ENCODE data around the gene ITPR1.

The ITPR1 gene

GRCh38 chr3:4724051-4724629, 231.0 kb downstream of the ITPR1 start:
- Histone ChIP-seq H3K4me2 (ENCODE audit: low read depth, low read length, poor library complexity, severe bottlenecking) (no peak overlapping the region), H3K9me3 (ENCODE audit: insufficient read depth, low read depth, low read length) (no peaks in the 10 kb centered on the region), H2AFZ (ENCODE audit: low read length) (no peak overlapping the region), H3K9ac (ENCODE audit: low read depth, low read length, poor library complexity, severe bottlenecking) (no peak overlapping the region), H4K20me1 (ENCODE audit: insufficient read depth, low read length, poor library complexity, severe bottlenecking) (no peaks in the 10 kb centered on the region), H3F3A (ENCODE audit: low read depth) (no peaks in the 10 kb centered on the region), H3K4me1 (ENCODE audit: insufficient read depth, low read length, poor library complexity, severe bottlenecking) (peaks cover 3% of the 10 kb centered on the region), H3K4me3 (ENCODE audit: low read length, poor library complexity, severe bottlenecking) (no peak overlapping the region), H3K36me3 (ENCODE audit: insufficient read depth, low read length) (peaks cover 25% of the 10 kb centered on the region; the same call in 1 of the 2 replicates), H3K27me3 (ENCODE audit: insufficient read depth, low read length, poor library complexity, severe bottlenecking) (no peaks in the 10 kb centered on the region), H3K79me2 (ENCODE audit: insufficient read depth, low read length) (no peaks in the 10 kb centered on the region), H3K9me2 (replicated peaks; ENCODE audit: low read depth, low read length) (no peaks in the 10 kb centered on the region)
- TF ChIP-seq CTCF (conservative IDR thresholded peaks at IDR 0.05; ENCODE audit: low read length) (no peak), EZH2phosphoT487 (IDR thresholded peaks at IDR 0.05; ENCODE audit: borderline replicate concordance) (no peak)

- no peak for TF ChIP-seq CTCF (conservative IDR thresholded peaks at IDR 0.05; ENCODE audit: low read length)
- no peak overlapping the region for H3K9ac ChIP-seq (ENCODE audit: low read depth, low read length, poor library complexity, severe bottlenecking)
- H3K4me3 ChIP-seq (ENCODE audit: low read length, poor library complexity, severe bottlenecking) = no peak overlapping the region
Measured at GRCh38 chr3:4726549-4726948, 233.4 kb downstream of the ITPR1 start.

GRCh38 chr3:4729061-4729973, 236.2 kb downstream of the ITPR1 start:
- Histone ChIP-seq H2AFZ (ENCODE audit: low read length) (no peak overlapping the region), H3K4me2 (ENCODE audit: low read depth, low read length, poor library complexity, severe bottlenecking) (no peak overlapping the region), H3K36me3 (ENCODE audit: insufficient read depth, low read length) (peaks cover 32% of the 10 kb centered on the region; the same call in 1 of the 2 replicates), H3K9me2 (replicated peaks; ENCODE audit: low read depth, low read length) (no peaks in the 10 kb centered on the region), H3F3A (ENCODE audit: low read depth) (no peaks in the 10 kb centered on the region), H3K9ac (ENCODE audit: low read depth, low read length, poor library complexity, severe bottlenecking) (no peak overlapping the region), H3K27me3 (ENCODE audit: insufficient read depth, low read length, poor library complexity, severe bottlenecking) (no peaks in the 10 kb centered on the region), H3K9me3 (ENCODE audit: insufficient read depth, low read depth, low read length) (no peaks in the 10 kb centered on the region), H4K20me1 (ENCODE audit: insufficient read depth, low read length, poor library complexity, severe bottlenecking) (no peaks in the 10 kb centered on the region), H3K4me1 (ENCODE audit: insufficient read depth, low read length, poor library complexity, severe bottlenecking) (peaks cover 7% of the 10 kb centered on the region), H3K4me3 (ENCODE audit: low read length, poor library complexity, severe bottlenecking) (no peak overlapping the region), H3K79me2 (ENCODE audit: insufficient read depth, low read length) (no peaks in the 10 kb centered on the region)
- TF ChIP-seq CTCF (conservative IDR thresholded peaks at IDR 0.05; ENCODE audit: low read length) (no peak), EZH2phosphoT487 (IDR thresholded peaks at IDR 0.05; ENCODE audit: borderline replicate concordance) (no peak)

More at GRCh38 chr3:4726549-4726948, 233.4 kb downstream of the ITPR1 start:
- Histone ChIP-seq H4K20me1 (ENCODE audit: insufficient read depth, low read length, poor library complexity, severe bottlenecking) (no peaks in the 10 kb centered on the region), H3K9me3 (ENCODE audit: insufficient read depth, low read depth, low read length) (no peaks in the 10 kb centered on the region), H3K4me1 (ENCODE audit: insufficient read depth, low read length, poor library complexity, severe bottlenecking) (peaks cover 3% of the 10 kb centered on the region), H3F3A (ENCODE audit: low read depth) (no peaks in the 10 kb centered on the region), H3K4me2 (ENCODE audit: low read depth, low read length, poor library complexity, severe bottlenecking) (no peak overlapping the region), H3K79me2 (ENCODE audit: insufficient read depth, low read length) (no peaks in the 10 kb centered on the region), H2AFZ (ENCODE audit: low read length) (no peak overlapping the region), H3K9me2 (replicated peaks; ENCODE audit: low read depth, low read length) (no peaks in the 10 kb centered on the region), H3K36me3 (ENCODE audit: insufficient read depth, low read length) (peaks cover 25% of the 10 kb centered on the region; the same call in 1 of the 2 replicates), H3K27me3 (ENCODE audit: insufficient read depth, low read length, poor library complexity, severe bottlenecking) (no peaks in the 10 kb centered on the region)

All from Loucy (cell line).